Tibial artery (tissue), 4 donors: ENCODE data around the gene LDLRAD3.

ENCODE experiments used
- DNase-seq, 2 donors: peaks; one replicate each; pipeline ENCODE4 v3.0.0-alpha.2; 2019
- H3K27ac ChIP-seq, 2 donors: fragments of 200-600 bp; sonication (generic) in 1 of 2; 1 replicate in 1 of 2; 2 replicates in 1 of 2; pipeline ENCODE4 v1.5.1; 2018 to 2019; ENCODE audit warnings: mild to moderate bottlenecking in 1 of 2
- H3K27me3 ChIP-seq, 2 donors: fragments of 200-600 bp; sonication (generic) in 1 of 2; one replicate each; pipeline versions ENCODE4 v1.5.1 to v1.6.0; 2016 to 2019
- H3K36me3 ChIP-seq, 3 donors: fragments of 200-600 bp; sonication (generic) in 2 of 3; one replicate each; pipeline ENCODE4 v1.5.1; 2016 to 2019; ENCODE audit warnings: mild to moderate bottlenecking in 2 of 3
- H3K4me1 ChIP-seq, 4 donors: fragments of 200-600 bp; sonication (generic) in 2 of 4; 1 replicate in 3 of 4; 2 replicates in 1 of 4; pipeline ENCODE4 v1.5.1; 2016 to 2019
- H3K4me3 ChIP-seq, 2 donors: fragments of 200-600 bp; sonication (generic) in 1 of 2; 1 replicate in 1 of 2; 2 replicates in 1 of 2; pipeline ENCODE4 v1.5.1; 2018 to 2019; ENCODE audit warnings: mild to moderate bottlenecking in 2 of 2
- H3K9me3 ChIP-seq, 3 donors: fragments of 200-600 bp; sonication (generic) in 1 of 3; one replicate each; pipeline ENCODE4 v1.5.1; 2016 to 2019
- intact Hi-C: fragments of 100-400 bp; cut with DNase I; formaldehyde crosslinking; loops from one replicate; pipeline ENCODE4 v1.15.0; 2023; ENCODE audit warnings: low total_unique reads
- TF ChIP-seq, protein P1 (sequence below), 2 experiments: fragments of 200-600 bp in 1 of 2; fragments of 450-650 bp in 1 of 2; IDR thresholded peaks; one replicate each; pipeline ENCODE4 v1.5.1; 2017 to 2019; ENCODE audit warnings: antibody characterized with exemption in 2 of 2, mild to moderate bottlenecking in 1 of 2, moderate library complexity in 1 of 2

The LDLRAD3 gene

DNA sequence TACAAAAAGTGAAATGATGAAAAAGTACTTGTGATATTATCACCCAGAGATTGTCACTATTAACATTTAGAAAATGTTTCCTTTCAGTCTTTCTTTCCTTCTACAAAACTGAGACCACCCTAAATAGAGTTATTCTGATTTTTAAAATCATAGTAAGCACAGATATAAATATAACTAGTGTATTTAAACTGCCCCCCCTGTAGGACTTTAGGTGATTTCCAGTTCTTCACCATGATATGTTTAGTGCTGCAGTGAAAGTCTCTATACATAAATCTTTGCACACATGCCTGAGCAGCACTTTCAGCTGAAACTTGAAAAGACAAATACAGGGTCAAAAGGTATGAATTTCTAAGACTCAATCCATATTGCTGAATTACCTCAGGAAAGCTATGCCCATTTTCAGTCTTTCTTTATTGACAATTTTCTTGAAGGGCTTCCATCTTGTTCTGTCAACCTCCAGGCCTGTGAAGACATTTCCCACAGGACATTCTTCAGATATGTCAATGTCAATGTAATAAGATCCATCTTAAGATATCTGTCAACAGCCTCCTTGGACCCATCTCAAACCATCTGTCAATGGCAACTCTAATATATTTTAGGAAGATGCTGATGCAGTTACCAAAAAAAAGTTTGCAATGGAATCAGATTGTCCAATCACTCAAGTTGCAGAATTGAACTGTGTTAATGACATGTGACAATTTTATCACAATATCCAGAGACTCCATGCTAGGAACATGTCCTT is 30.8 kb upstream of the LDLRAD3 start:
- Histone ChIP-seq H3K36me3 (no peaks in the 10 kb centered on the region), H3K27ac (no peak overlapping the region), H3K4me3 (no peak overlapping the region), H3K9me3 (no peaks in the 10 kb centered on the region), H3K4me1 (no peaks in the 10 kb centered on the region), H3K27me3 (no peaks in the 10 kb centered on the region)
- DNase-seq = no peak
- TF ChIP-seq, protein P1, sequence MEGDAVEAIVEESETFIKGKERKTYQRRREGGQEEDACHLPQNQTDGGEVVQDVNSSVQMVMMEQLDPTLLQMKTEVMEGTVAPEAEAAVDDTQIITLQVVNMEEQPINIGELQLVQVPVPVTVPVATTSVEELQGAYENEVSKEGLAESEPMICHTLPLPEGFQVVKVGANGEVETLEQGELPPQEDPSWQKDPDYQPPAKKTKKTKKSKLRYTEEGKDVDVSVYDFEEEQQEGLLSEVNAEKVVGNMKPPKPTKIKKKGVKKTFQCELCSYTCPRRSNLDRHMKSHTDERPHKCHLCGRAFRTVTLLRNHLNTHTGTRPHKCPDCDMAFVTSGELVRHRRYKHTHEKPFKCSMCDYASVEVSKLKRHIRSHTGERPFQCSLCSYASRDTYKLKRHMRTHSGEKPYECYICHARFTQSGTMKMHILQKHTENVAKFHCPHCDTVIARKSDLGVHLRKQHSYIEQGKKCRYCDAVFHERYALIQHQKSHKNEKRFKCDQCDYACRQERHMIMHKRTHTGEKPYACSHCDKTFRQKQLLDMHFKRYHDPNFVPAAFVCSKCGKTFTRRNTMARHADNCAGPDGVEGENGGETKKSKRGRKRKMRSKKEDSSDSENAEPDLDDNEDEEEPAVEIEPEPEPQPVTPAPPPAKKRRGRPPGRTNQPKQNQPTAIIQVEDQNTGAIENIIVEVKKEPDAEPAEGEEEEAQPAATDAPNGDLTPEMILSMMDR (IDR thresholded peaks at IDR 0.05) = no peak
- intact Hi-C loops = no loop called here

DNA sequence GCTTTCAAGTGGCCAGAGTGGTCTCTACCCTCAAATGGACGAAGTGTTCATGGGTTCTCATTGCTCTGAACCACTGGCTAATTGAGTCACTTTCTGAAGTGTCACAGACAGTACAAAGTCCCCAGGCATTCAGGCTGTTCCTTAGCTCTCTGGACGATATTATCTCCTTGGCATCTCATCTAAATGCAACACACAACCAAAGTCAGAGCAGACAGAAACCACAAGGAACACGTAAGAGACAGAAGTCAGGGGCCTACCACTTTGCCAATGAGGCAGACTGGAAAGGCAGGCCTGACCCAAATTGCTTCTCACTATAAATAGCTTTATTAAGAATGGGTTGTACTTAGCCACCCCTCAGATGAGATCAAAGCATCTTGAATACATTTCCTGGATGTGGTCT is 29.0 kb upstream of the LDLRAD3 start:
- intact Hi-C loops = no loop called here
- TF ChIP-seq, protein P1 (IDR thresholded peaks at IDR 0.05) = no peak
- no peaks in the 10 kb centered on the region for H3K9me3 ChIP-seq

DNA sequence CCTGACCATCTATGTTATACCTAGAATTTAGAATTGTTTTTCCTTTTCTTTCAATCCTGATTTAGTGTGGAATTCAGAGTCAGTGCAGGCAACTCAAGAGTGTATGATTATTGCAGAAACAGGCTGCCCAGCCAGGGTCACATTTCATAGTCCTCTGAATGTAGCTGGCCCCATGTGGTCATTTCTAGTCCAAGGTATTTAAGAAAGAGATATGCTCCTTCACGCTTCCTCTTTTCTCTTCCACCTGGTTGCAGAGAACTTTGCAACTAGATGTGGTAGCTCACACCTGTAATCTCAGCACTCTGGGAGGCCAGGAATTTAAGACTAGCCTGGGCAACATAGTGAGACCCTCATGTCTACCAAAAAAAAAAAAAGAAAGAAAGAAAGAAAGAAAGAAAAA is 27.6 kb upstream of the LDLRAD3 start:
- no peaks in the 10 kb centered on the region for H3K4me1 ChIP-seq
- H3K4me3 ChIP-seq = no peak overlapping the region
- no peaks in the 10 kb centered on the region for H3K27me3 ChIP-seq
- H3K9me3 ChIP-seq = no peaks in the 10 kb centered on the region
- no peak overlapping the region for H3K27ac ChIP-seq
- no peaks in the 10 kb centered on the region for H3K36me3 ChIP-seq
- TF ChIP-seq, protein P1 (IDR thresholded peaks at IDR 0.05) = no peak
- intact Hi-C loops = no loop called here
- DNase-seq = no peak

More for the DNA sequence above, 29.0 kb upstream of the LDLRAD3 start:
- Histone ChIP-seq H3K36me3 (no peaks in the 10 kb centered on the region), H3K27me3 (no peaks in the 10 kb centered on the region), H3K4me3 (no peak overlapping the region), H3K27ac (no peak overlapping the region), H3K4me1 (no peaks in the 10 kb centered on the region)
- DNase-seq = no peak

DNA sequence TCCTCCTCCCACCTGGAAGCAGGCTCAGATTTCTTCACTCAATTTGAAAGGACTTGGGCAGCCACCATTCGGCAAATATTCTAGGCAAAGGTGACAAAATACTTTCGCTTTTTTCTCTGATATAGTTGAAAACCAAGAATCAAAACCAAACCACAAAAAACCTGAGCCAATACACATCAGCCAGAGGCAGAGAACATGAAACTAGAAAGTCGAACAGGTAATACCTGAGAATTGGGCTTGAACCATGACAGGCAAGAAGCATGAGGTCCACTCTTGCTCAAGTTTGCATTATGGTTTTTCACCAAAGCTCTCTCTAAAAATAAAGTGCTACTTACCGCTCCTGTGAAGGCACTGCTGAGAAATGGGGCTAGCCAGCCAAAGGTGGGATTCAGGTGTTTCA is 26.2 kb upstream of the LDLRAD3 start:
- no peak for DNase-seq
- TF ChIP-seq, protein P1 (IDR thresholded peaks at IDR 0.05) = no peak
- Histone ChIP-seq H3K36me3 (no peaks in the 10 kb centered on the region), H3K9me3 (no peaks in the 10 kb centered on the region), H3K4me1 (no peaks in the 10 kb centered on the region), H3K4me3 (no peak overlapping the region), H3K27ac (no peak overlapping the region), H3K27me3 (no peaks in the 10 kb centered on the region)
- intact Hi-C loops = no loop called here

DNA sequence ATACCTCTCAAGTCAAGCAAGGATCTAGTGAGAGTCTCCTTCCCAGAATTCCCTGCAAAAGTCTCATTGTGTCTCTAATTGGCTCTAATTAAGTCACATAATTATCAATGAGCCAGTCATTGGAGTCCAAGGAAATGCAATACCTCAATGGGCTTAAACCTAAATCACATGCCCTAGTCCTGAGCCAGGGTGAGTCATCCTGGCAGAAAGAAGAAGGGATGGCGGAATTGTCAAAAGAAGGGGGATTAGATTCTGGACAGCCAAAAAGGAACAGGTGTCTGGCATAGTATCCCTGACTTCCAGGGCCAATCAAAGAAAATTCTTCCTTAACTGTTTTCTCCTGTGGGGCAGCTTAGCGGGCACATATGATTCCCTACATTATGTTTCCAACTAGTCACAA is 25.1 kb upstream of the LDLRAD3 start:
- TF ChIP-seq, protein P1 (IDR thresholded peaks at IDR 0.05) = no peak
- no peak overlapping the region for H3K4me3 ChIP-seq
- intact Hi-C loops = no loop called here
- no peak for DNase-seq
- H3K36me3 ChIP-seq = no peaks in the 10 kb centered on the region
- no peak overlapping the region for H3K27ac ChIP-seq
- no peaks in the 10 kb centered on the region for H3K9me3 ChIP-seq
- H3K4me1 ChIP-seq = no peaks in the 10 kb centered on the region
- no peaks in the 10 kb centered on the region for H3K27me3 ChIP-seq
